ENCODE results near the gene MARCHF10. TPM values are rescaled to one million over a fixed set of nuclear protein-coding genes. Genes with fewer than 3 reads are reported as not detected.

MARCHF10 gene
- total RNA-seq, 1 donor from 2014 or later: 1.3 TPM

DNA sequence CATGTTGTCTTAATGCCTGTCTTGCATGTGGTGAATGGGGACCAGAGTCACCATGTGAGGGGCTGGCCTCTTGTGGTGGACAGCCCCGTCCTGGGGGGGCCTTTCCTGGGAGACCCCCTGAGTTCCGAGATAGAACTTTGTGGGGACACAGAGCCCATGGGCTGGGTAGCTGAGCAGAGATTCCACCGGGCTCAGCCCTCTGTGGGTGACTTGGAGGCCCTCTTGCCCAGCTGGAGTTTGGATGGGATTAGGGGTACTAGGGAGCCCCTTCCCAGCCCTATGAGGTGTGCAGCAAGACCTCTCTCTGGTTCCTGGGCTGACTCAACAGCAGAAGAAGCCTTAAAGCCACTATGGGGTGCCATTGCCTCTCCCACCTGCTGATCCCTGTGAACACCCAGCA lies 142.5 kb downstream of the MARCHF10 start:
- TF ChIP-seq, protein P1, sequence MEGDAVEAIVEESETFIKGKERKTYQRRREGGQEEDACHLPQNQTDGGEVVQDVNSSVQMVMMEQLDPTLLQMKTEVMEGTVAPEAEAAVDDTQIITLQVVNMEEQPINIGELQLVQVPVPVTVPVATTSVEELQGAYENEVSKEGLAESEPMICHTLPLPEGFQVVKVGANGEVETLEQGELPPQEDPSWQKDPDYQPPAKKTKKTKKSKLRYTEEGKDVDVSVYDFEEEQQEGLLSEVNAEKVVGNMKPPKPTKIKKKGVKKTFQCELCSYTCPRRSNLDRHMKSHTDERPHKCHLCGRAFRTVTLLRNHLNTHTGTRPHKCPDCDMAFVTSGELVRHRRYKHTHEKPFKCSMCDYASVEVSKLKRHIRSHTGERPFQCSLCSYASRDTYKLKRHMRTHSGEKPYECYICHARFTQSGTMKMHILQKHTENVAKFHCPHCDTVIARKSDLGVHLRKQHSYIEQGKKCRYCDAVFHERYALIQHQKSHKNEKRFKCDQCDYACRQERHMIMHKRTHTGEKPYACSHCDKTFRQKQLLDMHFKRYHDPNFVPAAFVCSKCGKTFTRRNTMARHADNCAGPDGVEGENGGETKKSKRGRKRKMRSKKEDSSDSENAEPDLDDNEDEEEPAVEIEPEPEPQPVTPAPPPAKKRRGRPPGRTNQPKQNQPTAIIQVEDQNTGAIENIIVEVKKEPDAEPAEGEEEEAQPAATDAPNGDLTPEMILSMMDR (IDR thresholded peaks at IDR 0.05; ENCODE audit: insufficient read depth, low read length, poor library complexity, severe bottlenecking): no peak
- H3K36me3 ChIP-seq (ENCODE audit: control insufficient read depth, insufficient read depth, low read length): no peaks in the 10 kb centered on the region
- no peak overlapping the region for H3K4me3 ChIP-seq (ENCODE audit: low read depth, low read length)
- H3K27me3 ChIP-seq (ENCODE audit: control insufficient read depth, insufficient read depth, low read length): no peaks in the 10 kb centered on the region
- DNase-seq (ENCODE audit: low read depth): no peak

DNA sequence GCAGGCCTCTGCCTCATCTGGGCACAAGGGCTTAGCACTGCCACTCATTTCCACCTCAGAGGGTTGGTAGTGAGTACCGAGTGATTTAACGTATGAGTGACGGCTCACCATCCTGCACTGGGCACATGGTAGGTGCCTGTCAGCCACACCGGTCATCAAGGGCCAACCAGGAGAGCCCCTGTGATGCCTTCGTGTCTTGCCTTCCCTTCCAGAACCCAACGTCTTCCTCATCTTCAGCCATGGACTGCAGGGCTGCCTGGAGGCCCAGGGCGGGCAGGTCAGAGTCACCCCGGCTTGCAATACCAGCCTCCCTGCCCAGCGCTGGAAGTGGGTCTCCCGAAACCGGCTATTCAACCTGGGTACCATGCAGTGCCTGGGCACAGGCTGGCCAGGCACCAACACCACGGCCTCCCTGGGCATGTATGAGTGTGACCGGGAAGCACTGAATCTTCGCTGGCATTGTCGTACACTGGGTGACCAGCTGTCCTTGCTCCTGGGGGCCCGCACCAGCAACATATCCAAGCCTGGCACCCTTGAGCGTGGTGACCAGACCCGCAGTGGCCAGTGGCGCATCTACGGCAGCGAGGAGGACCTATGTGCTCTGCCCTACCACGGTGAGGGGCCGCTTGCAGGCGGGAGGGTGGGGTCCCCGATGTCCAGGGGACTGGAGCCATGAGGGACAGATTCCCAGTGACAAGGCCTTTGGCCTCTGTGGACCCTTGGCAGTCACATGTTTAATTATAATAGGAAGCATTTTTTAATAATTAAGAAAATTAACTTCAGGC lies 143.6 kb downstream of the MARCHF10 start:
- TF ChIP-seq, protein P1 (IDR thresholded peaks at IDR 0.05; ENCODE audit: insufficient read depth, low read length, poor library complexity, severe bottlenecking): no peak
- Histone ChIP-seq H3K4me3 (ENCODE audit: low read depth, low read length) (no peak overlapping the region), H3K27me3 (ENCODE audit: control insufficient read depth, insufficient read depth, low read length) (no peaks in the 10 kb centered on the region), H3K36me3 (ENCODE audit: control insufficient read depth, insufficient read depth, low read length) (no peaks in the 10 kb centered on the region)
- no peak for DNase-seq (ENCODE audit: low read depth)

DNA sequence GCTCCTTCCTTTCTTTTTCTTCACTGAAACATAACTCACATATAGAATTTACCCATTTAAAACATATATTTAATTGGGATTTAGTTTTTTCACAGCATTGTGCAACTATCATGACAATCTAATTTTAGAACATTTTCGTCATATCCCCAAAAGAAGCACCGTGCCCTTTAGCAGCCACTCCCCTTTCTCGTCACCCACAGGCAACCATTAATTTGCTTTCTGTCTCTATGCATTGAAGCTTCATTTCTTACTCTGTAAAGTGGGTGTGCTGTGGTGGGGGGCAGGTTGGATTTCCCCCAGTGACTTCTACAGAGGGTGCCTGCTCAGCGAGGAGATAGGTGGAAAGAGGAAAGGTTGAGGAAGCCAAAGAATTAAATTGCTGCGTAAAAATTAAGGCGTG lies 144.8 kb downstream of the MARCHF10 start:
- DNase-seq (ENCODE audit: low read depth): no peak
- TF ChIP-seq, protein P1 (IDR thresholded peaks at IDR 0.05; ENCODE audit: insufficient read depth, low read length, poor library complexity, severe bottlenecking): no peak
- Histone ChIP-seq H3K27me3 (ENCODE audit: control insufficient read depth, insufficient read depth, low read length) (no peaks in the 10 kb centered on the region), H3K4me3 (ENCODE audit: low read depth, low read length) (no peak overlapping the region), H3K36me3 (ENCODE audit: control insufficient read depth, insufficient read depth, low read length) (no peaks in the 10 kb centered on the region)

DNA sequence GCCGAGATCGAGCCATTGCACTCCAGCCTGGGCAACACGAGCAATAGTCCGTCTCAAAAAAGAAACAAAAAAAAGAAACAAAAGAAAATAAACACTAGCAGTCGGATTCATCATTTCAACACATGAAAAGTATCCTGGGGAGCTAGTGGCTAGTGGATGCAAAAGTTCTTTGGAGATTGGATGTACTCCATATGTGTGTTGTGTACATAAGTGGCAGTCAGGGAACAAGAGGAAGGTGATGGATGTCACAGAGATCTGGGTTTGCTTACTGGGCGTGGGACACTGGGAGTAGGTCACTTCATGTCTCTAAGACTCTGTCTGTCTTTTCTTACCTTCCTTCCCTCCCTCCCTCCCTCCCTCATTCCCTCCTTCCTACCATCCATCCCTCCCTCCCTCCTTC lies 145.3 kb downstream of the MARCHF10 start:
- DNase-seq (ENCODE audit: low read depth): no peak
- no peaks in the 10 kb centered on the region for H3K27me3 ChIP-seq (ENCODE audit: control insufficient read depth, insufficient read depth, low read length)
- H3K36me3 ChIP-seq (ENCODE audit: control insufficient read depth, insufficient read depth, low read length): no peaks in the 10 kb centered on the region
- no peak overlapping the region for H3K4me3 ChIP-seq (ENCODE audit: low read depth, low read length)
- TF ChIP-seq, protein P1 (IDR thresholded peaks at IDR 0.05; ENCODE audit: insufficient read depth, low read length, poor library complexity, severe bottlenecking): no peak

DNA sequence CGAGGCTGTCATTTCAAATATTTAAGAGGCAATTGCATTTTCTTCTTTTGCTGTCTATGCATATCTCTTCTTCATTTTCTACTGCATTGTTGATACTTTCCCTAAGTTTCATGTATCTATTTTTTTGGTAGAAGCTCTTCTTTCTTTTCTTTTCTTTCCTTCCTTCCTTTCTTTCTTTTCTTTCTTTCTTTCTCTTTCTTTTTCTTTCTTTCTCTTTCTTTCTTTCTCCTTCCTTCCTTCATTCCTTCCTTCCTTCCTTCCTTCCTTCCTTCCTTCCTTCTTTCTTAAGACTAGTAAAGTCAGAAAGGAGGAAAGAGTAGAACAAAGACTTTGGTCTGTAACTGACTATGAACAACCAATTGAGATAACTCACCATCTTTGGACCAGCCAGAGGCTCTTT lies 146.8 kb downstream of the MARCHF10 start:
- H3K27me3 ChIP-seq (ENCODE audit: control insufficient read depth, insufficient read depth, low read length): no peaks in the 10 kb centered on the region
- H3K4me3 ChIP-seq (ENCODE audit: low read depth, low read length): no peak overlapping the region
- no peaks in the 10 kb centered on the region for H3K36me3 ChIP-seq (ENCODE audit: control insufficient read depth, insufficient read depth, low read length)
- TF ChIP-seq, protein P1 (IDR thresholded peaks at IDR 0.05; ENCODE audit: insufficient read depth, low read length, poor library complexity, severe bottlenecking): no peak
- no peak for DNase-seq (ENCODE audit: low read depth)

DNA sequence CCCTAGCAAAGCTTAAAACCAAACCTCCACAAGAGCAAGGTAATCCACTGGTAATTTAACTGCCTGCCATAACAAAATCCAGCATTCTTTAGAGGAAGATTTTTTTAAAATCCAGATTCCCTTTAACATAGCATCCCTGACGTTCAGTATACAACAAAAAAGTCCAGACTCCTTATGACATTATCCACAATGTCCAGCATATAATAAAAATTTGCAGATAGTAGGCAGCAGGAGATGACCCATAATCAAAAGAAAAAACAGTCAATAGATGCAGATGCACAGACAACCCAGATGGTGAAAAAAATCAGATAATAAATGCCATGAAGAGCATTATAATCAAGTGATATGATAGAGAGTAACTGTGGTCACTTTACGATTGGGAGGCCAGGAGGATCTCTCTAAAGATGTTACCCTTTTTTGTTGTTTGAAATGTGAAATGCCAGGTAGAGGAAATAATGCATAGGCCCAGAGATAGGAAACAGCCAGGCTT lies 147.4 kb downstream of the MARCHF10 start:
- no peak overlapping the region for H3K4me3 ChIP-seq (ENCODE audit: low read depth, low read length)
- TF ChIP-seq, protein P1 (IDR thresholded peaks at IDR 0.05; ENCODE audit: insufficient read depth, low read length, poor library complexity, severe bottlenecking): no peak
- no peaks in the 10 kb centered on the region for H3K27me3 ChIP-seq (ENCODE audit: control insufficient read depth, insufficient read depth, low read length)
- H3K36me3 ChIP-seq (ENCODE audit: control insufficient read depth, insufficient read depth, low read length): no peaks in the 10 kb centered on the region
- DNase-seq (ENCODE audit: low read depth): no peak

Data from kidney epithelial cell (primary cell).